HG02943 (cell line): ENCODE results near the gene RTCB.
"Not testable (repeated sequence)": the region's sequence is repeated elsewhere in the genome, so short reads cannot be mapped to it uniquely, and the experiment has no call there.

ENCODE experiments used
- ATAC-seq: cut with Tn5 transposase; IDR thresholded peaks from one replicate; pipeline ENCODE4 v1.9.1; 2021; ENCODE audit warnings: mild to moderate bottlenecking, low read depth, moderate library complexity; ENCODE audit not compliant: unreplicated experiment

RTCB gene

GRCh38 chr22:32395107-32395506, 16.9 kb downstream of the RTCB start:
- ATAC-seq, result no peak

- ATAC-seq, result no peak
Measured at GRCh38 chr22:32389685-32390084, 22.4 kb downstream of the RTCB start.

GRCh38 chr22:32385681-32386080, 26.4 kb downstream of the RTCB start:
- ATAC-seq, result no peak

- ATAC-seq, result no peak
Measured at GRCh38 chr22:32380991-32381390, 31.1 kb downstream of the RTCB start.

- no peak for ATAC-seq
Measured at GRCh38 chr22:32378707-32379272, 33.3 kb downstream of the RTCB start.

- no peak for ATAC-seq
Measured at GRCh38 chr22:32376681-32377080, 35.4 kb downstream of the RTCB start.

GRCh38 chr22:32375678-32376450, 36.2 kb downstream of the RTCB start:
- ATAC-seq, result no peak

- no peak for ATAC-seq
Measured at GRCh38 chr22:32364210-32364609, 47.8 kb downstream of the RTCB start.

- ATAC-seq, result no peak
Measured at GRCh38 chr22:32361257-32361656, 50.8 kb downstream of the RTCB start.

- ATAC-seq, result not testable (repeated sequence)
Measured at GRCh38 chr22:32360096-32360495, 52.0 kb downstream of the RTCB start.

GRCh38 chr22:32357567-32357966, 54.5 kb downstream of the RTCB start, which contains the start of gene RFPL3:
TSS of gene RFPL3 (plus strand) at chr22:32357867. CDS start at chr22:32358072, 205 bp downstream.
- ATAC-seq, result not testable (repeated sequence)

- no peak for ATAC-seq
Measured at GRCh38 chr22:32355760-32356159, 56.3 kb downstream of the RTCB start.

- ATAC-seq, result no peak
Measured at GRCh38 chr22:32354360-32355351, 57.4 kb downstream of the RTCB start.

- no peak for ATAC-seq
Measured at GRCh38 chr22:32353840-32354239, 58.2 kb downstream of the RTCB start.

- ATAC-seq, result no peak
Measured at GRCh38 chr22:32353292-32353691, 58.8 kb downstream of the RTCB start.

GRCh38 chr22:32352681-32353080, 59.4 kb downstream of the RTCB start:
- ATAC-seq, result no peak

- not testable (repeated sequence) for ATAC-seq
Measured at GRCh38 chr22:32351875-32352274, 60.2 kb downstream of the RTCB start.

GRCh38 chr22:32348031-32348611, 63.9 kb downstream of the RTCB start:
- ATAC-seq, result no peak

- no peak for ATAC-seq
Measured at GRCh38 chr22:32343941-32344340, 68.1 kb downstream of the RTCB start.

GRCh38 chr22:32342977-32343376, 69.1 kb downstream of the RTCB start:
- no peak for ATAC-seq
